NCI-H2227 treated with DMSO at 0.1 percent for 48 hours (cell line): ENCODE results near the gene CCBE1.
"Not testable (repeated sequence)": the region's sequence is repeated elsewhere in the genome, so short reads cannot be mapped to it uniquely, and the experiment has no call there.

Source experiments
- DNase-seq: peaks from one replicate; lab custom pipeline; 2025; lab: John Stamatoyannopoulos, UW

Gene CCBE1

GRCh38 chr18:59655676-59656075 is 41.5 kb downstream of the CCBE1 start:
- DNase-seq: no peak

GRCh38 chr18:59651071-59651470 is 46.2 kb downstream of the CCBE1 start:
- DNase-seq: no peak

DNA sequence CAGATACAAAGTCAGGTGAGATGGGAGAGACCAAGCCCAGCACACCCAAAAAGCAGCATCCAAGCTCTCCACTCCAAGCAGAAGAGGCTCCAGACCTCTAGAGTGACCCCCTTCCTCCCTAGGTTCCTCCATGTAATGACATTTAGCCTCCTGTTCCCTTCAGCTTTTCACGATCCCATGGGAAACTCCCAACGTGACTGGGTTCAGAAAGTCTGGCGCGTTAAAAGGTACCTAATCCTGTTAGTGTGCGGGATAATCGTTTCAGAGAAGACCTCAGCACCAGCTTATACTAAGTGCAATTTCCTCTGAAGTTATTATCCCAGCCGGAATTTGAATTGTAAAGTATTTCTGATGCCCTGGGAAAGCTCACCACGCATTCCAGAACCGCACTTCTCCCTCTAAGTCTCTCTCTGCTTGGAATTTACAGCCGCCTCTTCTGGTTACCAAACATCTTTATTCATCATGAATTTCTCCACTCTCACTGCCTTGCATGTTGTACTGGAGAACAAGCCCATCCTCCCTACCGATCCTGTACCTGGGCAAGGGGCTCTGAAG is 46.9 kb downstream of the CCBE1 start:
- no peak for DNase-seq

DNA sequence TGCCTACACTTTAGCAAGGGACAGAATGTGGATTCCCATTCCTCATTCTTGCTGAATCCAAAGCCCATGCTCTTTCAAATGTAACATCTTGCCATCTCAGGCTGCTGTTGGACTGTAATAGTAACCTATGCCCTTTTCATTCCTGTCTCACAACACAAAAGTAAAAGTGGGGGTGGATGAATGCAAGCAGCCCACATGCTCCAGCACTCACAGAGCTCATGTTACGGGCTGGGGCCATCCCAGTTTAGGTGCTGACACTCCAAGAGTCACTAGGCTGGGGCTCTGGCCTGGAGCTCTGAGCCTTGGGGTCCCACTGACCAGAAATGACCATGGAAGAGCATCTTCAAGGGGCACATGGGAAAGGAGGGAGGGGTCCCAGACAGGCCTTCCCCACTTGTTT is 47.6 kb downstream of the CCBE1 start:
- no peak for DNase-seq

DNA sequence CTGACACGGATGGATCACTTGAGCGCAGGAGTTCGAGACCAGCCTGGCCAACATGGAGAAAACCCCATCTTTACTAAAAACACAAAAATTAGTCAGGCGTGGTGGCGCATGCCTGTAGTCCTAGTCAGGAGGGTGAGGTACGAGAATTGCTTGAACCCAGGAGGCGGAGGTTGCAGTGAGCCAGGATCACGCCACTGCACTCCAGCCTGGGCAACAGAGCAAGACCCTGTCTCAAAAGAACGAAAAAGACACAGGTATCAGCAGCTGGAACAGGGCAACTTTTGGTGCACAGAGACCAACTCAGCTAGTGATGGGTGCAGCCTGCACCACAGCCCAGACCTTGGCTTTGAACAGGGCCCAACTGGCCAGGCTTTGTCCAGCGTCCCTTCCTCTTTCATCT is 48.8 kb downstream of the CCBE1 start:
- not testable (repeated sequence) for DNase-seq

GRCh38 chr18:59646963-59647307 is 50.3 kb downstream of the CCBE1 start:
- no peak for DNase-seq

- no peak for DNase-seq
Observed at GRCh38 chr18:59646228-59646962, 50.8 kb downstream of the CCBE1 start.

DNA sequence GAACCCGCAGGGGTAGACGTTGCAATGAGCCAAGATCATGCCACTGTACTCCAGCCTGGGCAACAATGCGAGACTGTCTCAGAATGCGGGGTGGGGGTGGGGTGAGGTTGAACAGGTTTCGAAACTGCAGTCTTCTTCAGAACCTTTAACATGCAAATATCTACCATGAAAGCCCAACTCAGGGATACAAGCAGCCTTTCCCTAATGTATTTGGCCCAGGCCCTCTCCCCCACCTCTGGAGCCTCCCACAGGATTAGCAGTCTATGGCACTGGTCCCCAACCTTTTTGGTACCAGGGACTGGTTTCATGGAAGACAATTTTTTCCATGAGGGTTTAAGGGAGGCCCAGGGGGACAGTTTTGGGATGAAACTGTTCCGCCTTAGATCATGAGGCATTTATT is 53.5 kb downstream of the CCBE1 start:
- no peak for DNase-seq

DNA sequence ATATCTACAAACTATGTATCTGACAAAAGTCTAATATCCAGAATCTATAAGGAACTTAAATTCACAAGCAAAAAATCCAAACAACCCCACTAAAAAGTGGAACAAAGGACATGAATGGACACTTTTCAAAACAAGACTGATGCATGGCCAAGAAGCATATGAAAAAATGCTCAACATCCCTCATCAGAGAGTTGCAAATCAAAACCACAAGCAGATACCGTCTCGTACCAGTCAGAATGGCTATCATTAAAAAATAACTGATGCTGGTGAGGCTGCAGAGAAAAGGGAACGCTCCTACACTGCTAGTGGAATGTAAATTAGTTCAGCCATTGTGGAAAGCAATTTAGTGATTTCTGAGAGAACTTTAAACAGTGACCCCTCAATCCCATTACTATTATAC is 56.5 kb downstream of the CCBE1 start:
- DNase-seq: no peak

- no peak for DNase-seq
Observed at GRCh38 chr18:59639821-59640220, 57.4 kb downstream of the CCBE1 start.

DNA sequence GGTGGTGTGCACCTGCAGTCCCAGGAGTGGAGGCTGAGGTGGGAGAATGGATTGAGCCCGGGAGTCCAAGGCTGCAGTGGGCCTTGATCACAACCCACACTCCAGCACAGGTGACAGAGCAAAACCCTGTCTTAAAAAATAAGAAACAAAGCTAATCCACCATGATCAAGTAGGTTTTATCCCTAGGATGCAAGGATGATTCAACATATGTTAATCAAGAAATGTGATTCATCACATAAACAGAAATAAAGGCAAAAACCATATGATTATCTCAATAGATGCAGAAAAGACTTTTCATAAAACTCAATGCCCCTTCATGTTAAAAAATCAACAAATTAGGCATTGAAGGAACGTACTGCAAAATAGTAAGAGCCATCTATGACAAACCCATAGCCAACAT is 58.1 kb downstream of the CCBE1 start:
- DNase-seq: no peak

GRCh38 chr18:59633961-59634485 is 63.2 kb downstream of the CCBE1 start:
- DNase-seq: no peak

GRCh38 chr18:59633317-59633716 is 63.9 kb downstream of the CCBE1 start:
- no peak for DNase-seq

DNA sequence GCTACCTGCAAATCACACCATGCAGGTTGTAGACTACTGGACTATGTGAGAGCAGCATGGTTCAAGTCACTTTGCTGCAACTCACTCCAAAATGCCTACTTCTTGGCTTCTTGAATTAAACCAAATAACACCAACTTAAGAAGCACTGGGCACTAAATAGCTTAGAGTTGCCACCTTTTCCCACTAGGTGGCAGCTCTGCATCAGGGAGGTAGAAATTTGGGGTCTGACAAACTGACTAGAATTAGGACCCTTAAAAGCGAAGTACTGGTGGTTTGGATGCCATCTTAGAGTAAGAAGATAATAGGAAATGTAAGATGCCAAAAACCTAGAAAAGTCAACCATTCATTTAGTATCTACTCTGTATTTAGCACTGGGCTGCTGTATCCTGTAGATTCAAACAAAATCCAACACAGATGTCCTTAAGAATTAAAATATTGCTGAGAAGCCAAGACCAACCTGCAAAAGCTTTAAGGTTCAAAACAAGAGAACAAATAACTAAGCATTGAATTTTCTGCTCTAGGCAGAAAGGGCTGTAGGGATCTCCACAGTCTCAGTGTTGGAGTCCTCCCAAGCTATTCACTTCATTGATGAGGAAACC is 65.5 kb downstream of the CCBE1 start:
- DNase-seq: peak; percentile 41

DNA sequence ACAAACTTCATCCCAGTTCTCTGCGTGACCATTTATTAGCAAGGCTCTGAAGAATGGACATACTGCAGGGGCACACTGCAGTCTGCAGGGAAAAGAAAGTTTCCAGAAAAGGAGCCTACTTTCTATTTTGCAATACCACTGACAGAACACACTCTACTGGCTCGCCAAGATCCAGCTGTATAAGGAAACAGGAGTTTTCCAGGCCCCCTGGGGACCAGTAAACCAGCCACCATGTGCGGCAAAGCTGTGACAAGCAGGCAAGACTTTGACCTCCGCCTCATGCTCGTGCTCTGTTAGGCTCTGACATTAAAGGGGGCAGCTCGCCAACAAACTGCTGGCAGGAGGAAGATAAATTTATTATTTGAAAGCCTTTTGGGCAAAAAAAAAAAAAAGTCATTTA is 67.3 kb downstream of the CCBE1 start:
- DNase-seq: no peak

DNA sequence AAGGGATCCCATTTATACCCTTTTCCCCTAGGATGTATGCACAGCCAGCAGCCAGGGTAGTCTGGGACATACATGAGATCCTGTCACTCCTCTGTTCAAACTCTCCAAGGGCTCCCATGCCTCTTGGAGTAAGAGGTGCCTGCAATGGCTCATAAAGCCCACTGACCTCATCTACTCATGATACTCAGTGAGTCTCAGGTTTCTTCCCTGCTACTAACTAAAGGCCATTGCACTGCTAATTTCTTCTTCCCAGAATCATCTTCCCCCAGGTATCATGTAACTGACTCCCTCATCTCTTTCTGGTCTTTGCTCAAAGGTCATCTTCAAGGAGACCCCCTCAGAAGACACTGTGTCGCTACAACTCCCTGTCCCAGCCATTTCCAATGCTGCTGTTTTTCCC is 68.2 kb downstream of the CCBE1 start:
- no peak for DNase-seq

DNA sequence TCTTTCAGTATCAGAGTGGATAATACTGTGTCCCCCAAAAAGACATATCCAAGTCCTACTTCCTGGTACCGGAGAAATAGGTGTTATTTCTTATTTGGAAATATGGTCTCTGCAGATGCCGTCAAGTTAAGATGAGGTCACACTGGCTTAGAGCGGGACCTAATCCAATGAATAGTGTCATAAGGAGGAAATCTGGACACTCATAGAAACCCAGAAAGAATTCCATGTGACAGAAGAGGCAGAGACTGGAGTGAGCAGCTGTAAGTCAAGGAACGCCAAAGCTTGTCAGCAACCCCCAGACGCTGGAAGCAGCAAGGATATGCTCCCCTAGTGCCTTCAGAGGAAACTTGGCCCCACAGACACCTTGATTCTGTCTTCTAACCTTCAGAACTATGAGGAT is 69.8 kb downstream of the CCBE1 start:
- DNase-seq: no peak

DNA sequence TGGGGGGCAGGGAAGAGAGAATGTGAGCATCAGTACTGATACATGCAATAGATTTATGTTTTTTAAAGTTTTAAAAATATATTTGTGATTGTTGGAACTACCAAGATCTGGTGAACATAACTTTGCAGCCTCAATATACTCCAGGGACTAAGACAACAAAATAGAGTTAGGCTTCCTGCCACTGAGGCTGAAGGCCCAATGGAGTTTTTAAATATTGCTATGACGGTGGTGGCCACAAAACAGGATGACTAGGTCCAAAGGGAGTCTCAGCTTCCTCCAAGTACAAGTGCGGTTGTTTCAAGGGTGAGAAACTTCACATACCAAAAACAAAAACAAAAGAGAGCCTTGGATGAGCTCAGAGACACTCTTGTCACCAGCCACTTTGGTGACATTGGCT is 72.9 kb downstream of the CCBE1 start:
- DNase-seq: no peak

DNA sequence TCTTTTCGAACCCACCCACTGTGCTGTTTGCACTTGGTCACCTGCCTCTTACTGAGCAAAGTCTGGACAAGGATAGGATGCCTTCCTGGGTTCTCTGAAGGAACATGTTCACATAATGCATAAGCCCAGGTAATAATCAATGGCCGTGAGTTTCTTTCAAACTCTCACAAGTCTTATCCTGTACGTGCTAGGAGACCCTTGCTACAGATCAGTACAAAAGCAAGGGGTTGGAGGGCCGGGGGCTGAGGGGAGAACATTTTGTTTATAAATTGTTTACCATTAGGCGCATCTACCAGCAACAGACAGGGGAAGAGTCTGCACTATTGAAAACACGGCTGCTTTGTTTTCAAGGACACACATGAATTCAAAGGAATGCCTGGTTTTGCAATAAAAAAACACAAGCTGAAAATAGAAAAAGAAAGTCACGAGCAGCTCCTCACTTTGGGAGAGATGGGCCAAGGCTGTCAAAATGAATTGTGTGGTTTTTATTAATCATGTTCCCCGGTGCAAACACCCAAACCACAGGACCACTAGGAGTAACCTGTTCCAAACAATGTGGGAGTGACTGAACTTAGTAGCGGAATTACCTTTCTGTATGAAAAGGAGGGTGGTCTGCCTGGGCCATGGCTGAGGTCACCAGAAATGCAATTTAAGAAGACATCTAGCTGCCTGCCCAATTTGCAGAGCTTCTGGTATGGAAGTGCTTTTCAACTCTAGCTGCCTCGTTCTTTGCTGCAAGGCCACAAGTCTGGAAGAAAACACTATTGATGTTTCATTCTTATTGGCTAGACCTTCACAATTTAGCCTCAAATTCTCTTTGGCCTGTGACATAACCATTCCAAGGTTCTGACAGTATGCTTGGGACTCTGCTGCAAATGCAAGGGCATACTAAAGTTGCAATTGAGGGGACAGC is 73.5 kb downstream of the CCBE1 start:
- DNase-seq: no peak

- DNase-seq: no peak
Observed at GRCh38 chr18:59621027-59621426, 76.2 kb downstream of the CCBE1 start.

GRCh38 chr18:59620381-59620780 is 76.8 kb downstream of the CCBE1 start:
- DNase-seq: no peak

- DNase-seq: no peak
Observed at GRCh38 chr18:59619816-59620215, 77.4 kb downstream of the CCBE1 start.
